SK-N-MC (cell line): ENCODE results near the gene HCRTR1.

Source experiments
- EZH2 ChIP-seq: fragments of 200-600 bp; sonication (generic); IDR thresholded peaks from one replicate; pipeline ENCODE4 v1.6.1; 2017; ENCODE audit warnings: antibody characterized with exemption
- FOXP2 ChIP-seq: optimal IDR thresholded peaks from 2 replicates; pipeline ENCODE3; 2011; ENCODE audit warnings: mild to moderate bottlenecking, moderate library complexity; ENCODE audit not compliant: insufficient read depth; ENCODE audit errors: extremely low read length, control extremely low read depth
- POLR2AphosphoS5 ChIP-seq: IDR thresholded peaks from 2 replicates; pipeline ENCODE4 v1.6.1; 2012; ENCODE audit warnings: mild to moderate bottlenecking, low read depth, low read length, borderline replicate concordance

DNA sequence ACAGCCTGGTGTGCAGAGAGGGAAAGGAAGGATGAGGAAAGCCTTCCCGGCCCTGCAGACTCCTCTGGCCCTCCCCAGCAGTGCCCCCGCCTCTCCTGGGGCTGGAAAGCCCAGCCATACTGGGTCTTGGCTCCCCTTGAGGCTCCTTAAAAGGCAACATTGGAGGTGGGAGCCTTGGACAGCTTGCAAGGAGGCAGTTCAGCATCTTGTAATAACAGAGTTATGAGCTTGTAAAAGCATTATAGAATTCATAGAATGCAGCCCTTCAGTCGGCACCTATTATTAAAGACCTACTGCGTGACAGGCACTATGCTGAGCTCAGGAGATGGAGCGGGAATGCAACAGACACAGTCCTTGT is 37.0 kb upstream of the HCRTR1 start:
- TF ChIP-seq EZH2 = no peak
- no peak for TF ChIP-seq POLR2AphosphoS5
- no peak for TF ChIP-seq FOXP2
